Left colon (tissue), 2 donors: ENCODE measurements around the gene NOCT. TPM values are rescaled to one million over a fixed set of nuclear protein-coding genes. Genes with fewer than 3 reads are reported as not detected.
"Not testable (repeated sequence)": the region's sequence is repeated elsewhere in the genome, so short reads cannot be mapped to it uniquely, and the experiment has no call there.

Source experiments
- ATAC-seq: fragments of 200-7000 bp; cut with Tn5 transposase; one replicate; pipeline ENCODE4 v1.9.1; 2020; ENCODE audit warnings: mild to moderate bottlenecking, moderate library complexity
- DNase-seq, 2 donors: peaks; one replicate each; pipeline ENCODE4 v3.0.0-alpha.2; 2020
- intact Hi-C, 2 donors: fragments of 100-400 bp; cut with DNase I in 1 of 2; cut with micrococcal nuclease in 1 of 2; formaldehyde crosslinking; loops; one replicate each; pipeline versions ENCODE4 v1.11.2 to v1.14.0; 2022; cut with DNase I, micrococcal nuclease
- total RNA-seq, 2 donors: library from RNA; stranded (reverse); fragmentation: NEBNext Ultra II Directional; extraction: Animal tissue kit (Norgen Biotek cat#: 25700); gene quantifications; one replicate each; pipeline ENCODE4 v1.2.1, GENCODE V29; 2021
- donor health status: DM: no; HTN: no; CAD: no.
- donor health status: DM: yes; HTN: yes; CAD: no.

The NOCT gene
- total RNA-seq, 2 donors from 2014 or later: 9.2 to 15.3 TPM

DNA sequence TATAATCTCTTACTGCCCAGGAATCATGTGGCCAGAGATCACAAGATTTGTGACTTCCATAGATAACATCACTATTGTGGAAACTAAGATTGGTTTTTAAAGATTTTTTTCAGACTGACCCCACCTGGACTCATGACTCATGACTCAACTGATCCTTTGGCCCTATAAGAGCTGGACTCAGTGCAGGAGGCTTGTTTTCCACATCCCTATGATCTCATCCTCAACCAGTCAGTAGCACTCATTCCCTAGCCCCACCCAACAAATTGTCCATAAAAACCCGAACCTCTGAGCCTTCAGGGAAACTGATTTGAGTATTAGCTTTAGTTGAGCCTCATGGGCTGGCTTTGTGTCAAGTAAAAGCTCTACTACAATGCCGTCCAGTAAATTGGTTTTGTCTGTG, 7.9 kb upstream of the NOCT start:
- DNase-seq (no peak), ATAC-seq (peak; percentile 68)
- intact Hi-C loops: no loop called here

DNA sequence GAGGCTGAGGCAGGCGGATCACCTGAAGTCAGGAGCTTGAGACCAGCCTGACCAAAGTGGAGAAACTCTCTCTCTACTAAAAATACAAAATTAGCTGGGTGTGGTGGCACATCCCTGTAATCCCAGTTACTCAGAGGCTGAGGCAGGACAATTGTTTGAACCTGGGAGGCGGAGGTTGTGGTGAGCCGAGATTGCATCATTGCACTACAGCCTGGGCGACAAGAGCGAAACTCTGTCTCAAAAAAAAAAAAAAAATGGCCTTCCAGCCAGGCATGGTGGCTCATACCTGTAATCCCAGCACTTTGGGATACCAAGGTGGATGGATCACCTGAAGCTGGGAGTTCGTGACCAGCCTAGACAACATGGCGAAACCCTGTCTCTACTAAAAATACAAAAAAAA, 7.3 kb upstream of the NOCT start:
- ATAC-seq, intact Hi-C loops, DNase-seq: not testable (repeated sequence)

DNA sequence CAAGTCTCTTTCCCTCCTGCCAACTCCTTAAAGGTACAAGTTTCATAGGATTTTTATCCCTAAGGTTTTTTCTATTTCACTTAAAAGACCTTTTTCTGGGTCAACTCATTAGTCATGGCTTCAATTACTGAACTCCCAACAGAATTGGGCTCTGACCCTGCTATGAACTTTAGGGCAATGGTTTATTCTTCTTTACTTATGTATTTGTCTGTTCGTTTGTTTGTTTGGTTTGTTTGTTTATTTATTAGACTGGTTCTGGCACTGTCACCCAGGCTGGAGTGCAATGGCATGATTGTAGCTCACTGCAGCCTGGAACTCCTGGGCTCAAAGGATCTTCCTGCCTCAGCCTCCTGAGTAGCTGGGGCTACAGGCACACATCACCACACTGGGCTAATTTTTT, 5.9 kb upstream of the NOCT start:
- DNase-seq: no peak
- intact Hi-C loops: no loop called here
- no peak for ATAC-seq

DNA sequence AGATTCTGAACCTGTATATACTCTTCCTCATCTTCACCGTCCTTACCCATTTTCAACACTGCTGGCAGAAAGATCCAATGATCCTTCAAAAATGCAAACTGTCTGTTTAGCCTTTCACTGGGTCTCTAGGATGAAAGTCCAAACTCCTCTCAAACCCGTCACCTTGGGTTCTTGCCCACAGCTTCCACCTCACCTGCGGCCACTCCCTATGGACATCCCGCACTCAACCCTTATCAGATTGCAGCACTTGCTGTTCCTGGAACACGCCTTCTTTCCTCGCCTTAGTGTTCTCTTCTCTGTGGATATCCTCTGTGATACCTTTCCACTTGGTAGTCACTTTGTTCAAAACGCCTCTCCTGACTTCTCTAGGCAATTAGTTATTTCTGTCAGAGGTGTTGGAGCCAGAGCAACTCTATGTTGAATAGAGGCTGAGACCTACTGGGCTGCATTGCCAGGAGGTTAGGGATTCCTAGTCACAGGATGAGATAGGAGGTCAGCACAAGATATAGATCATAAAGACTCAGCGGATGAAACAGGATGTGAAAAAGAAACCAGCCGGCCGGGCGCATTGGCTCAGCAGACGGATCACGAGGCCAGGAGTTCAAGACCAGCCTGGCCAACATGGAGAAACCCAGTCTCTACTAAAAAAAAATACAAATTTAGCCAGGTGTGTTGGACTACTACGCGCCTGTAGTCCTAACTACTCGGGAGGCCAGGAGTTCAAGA, 4.2 kb upstream of the NOCT start:
- peak; percentile 71 to 85 for DNase-seq
- peak; percentile 58 for ATAC-seq
- intact Hi-C loops: no loop called here

DNA sequence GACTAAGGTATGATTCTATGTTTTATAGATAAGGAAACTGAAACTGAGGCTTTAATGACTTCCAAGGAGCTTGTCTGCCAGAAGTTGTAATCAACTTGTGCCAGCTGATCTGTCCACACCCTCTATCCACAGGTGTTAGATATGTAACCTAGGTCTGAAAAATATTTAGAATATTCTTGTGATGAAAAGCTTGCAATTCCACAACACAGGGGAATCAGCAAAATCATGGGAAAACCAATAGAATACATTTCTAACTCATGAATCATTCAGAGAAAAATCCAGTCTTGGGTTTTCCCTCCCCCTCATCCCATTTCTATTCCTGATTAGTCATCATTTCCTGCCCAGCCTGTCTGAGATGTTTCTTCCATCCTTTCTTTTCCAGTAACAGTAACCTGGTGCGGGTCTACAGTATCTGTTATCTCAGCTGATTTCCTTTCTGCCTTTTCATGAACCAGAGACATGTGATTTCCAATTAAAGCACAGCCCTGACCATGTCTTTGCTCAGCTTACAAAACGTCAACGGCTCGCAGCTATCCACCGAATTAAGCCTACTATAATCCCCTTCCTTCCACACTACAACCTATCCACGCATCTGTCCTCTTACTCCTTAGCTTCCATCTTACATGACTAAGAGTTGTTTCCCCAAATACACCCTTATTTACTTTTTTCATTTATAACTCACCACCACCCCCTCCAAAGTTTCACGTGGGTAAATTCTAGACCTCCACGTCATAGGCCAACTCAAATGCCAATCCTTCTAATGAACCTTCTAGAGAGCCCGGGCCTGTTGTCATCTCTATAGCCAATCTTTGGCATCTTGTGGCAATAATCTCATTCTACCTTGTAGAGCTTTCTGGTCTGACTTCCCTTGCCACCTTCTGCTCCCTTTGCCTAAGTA, 961 bp upstream of the NOCT start:
- intact Hi-C loops: no loop called here
- no peak for DNase-seq
- peak; percentile 55 for ATAC-seq

DNA sequence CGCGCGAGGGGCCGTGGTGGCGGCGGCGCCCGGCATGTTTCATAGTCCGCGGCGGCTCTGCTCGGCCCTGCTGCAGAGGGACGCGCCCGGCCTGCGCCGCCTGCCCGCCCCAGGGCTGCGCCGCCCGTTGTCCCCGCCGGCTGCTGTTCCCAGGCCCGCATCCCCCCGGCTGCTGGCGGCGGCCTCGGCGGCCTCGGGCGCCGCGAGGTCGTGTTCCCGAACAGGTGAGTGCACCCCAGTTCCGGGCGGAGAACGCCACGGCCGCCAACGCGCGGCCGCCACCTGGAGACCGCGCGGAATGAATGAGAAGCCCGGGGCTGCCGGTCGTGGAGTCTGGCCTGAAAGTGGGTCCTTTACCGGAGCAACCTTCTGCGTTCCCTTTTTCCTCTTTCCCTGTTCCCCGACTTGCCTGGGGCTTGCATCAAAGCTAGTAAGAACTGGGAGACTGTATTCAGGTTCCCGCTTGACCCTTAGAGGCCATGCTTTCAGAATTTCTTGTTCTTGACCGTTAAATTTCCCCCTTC, 429 bp downstream of the NOCT start:
- DNase-seq: peak; percentile 46 to 64

DNA sequence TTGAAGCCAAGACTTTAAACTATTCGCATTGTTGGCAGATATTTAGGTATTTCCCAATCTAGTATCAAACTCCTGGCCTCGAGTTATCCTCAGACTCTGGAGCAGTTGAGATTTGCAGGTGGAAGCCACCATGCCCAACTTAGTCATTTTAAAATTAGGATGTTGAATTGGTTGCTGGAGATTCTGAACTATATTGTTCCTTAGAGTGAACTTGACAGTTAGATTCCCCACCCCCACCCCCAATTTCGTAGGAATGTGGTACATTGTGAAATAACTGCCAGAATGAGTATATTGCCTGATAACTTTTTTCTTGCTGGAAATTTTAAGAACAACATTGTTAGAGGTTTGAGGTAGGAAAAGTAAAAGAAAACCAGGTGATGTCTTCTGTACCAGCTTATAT, 2.3 kb downstream of the NOCT start:
- intact Hi-C loops: no loop called here
- DNase-seq: no peak
- no peak for ATAC-seq

More for the DNA sequence above, 429 bp downstream of the NOCT start:
- ATAC-seq: peak; percentile 13
- intact Hi-C loops: no loop called here

DNA sequence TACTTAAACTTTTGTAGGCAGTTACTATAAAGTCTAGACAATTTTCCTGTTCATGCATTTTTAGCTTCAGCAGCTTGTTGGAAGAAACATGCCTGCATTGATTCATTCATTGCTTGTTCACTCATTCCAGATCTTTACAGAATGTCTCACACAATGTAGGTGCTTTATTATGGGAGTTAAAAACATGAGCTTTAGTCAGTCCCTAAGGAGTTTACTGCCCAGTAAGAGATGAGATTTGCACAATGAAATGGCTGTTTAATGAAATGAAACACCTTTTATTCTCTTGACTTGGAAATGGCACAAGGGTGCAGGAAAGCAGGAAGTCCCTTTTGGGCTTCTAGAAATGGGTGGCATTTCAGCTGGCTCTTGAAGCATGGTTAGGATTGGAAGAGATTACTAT, 2.9 kb downstream of the NOCT start:
- DNase-seq (no peak), ATAC-seq (no peak)
- intact Hi-C loops: no loop called here

DNA sequence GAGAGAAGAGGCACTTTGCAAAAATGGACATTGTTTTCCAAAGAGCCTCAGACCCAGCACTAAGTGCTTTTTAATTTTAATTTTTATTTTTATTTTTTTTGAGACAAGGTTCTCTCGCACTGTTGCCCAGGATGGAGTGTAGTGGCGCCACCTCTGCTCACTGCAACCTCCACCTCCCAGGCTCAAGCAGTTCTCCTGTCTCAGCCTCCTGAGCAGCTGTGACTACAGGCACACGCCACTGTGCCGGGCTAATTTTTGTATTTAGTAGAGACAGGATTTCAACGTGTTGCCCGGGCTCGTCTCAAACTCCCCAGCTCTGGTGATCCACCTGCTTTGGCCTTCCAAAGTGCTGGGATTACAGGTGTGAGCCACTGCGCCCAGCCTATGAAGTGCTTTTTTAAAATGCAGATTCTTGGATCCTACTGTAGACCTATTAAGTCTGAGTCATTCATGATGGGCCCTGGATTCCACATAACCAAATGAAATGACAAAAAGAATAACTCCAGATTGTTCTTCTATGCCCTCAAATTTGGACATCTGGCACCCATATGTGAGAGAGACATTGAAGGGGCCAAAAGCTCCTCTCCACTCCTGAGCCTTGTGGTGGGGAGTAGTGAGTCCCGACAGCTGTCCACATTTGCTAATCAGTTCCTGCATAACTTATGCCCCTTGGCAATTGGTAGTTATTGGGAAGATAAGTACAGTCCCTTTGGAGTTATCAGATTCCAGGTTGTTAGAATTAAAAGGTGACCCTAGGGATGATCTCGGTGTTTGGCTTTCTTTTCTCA, 3.6 kb downstream of the NOCT start:
- no peak for DNase-seq
- intact Hi-C loops: no loop called here
- no peak for ATAC-seq

DNA sequence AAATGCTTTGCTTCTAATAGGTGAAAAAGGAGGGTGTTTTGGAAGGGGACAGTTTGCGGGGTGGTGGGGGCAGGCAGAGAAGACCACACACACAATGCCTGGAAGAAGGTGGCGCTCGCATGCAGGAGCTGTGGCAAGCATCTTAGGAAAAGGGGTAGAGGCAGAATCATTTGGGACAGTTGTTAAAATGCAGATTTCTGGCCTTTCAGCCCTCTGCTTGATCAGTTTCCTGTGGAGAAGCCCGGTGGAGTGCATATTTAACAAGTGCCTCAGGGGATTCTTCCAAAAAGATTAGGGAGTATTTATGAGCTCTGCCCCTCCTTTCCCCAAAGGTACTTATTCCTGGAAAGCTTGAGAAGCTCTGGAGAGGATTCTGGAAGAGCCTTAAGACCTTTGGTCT, 4.8 kb downstream of the NOCT start:
- intact Hi-C loops: no loop called here
- ATAC-seq: no peak

DNA sequence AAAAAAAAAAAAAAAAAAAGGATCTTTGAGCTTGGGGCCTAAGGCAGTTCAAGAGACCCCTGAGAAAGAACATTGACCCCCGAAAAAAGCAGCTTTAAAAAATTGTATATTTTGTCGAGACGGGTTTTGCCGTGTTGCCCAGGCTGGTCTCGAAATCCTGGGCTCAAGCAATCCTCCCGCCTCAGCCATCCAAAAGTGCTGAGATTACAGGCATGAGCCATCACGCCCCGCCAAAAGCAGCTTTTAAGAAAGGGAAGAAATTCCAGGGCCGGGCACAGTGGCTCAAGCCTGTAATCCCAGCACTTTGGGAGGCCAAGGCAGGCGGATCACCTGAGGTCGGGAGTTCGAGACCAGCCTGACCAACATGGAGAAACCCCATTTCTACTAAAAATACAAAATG, 5.5 kb downstream of the NOCT start:
- intact Hi-C loops, ATAC-seq, DNase-seq: not testable (repeated sequence)

More for the DNA sequence above, 4.8 kb downstream of the NOCT start:
- no peak for DNase-seq

DNA sequence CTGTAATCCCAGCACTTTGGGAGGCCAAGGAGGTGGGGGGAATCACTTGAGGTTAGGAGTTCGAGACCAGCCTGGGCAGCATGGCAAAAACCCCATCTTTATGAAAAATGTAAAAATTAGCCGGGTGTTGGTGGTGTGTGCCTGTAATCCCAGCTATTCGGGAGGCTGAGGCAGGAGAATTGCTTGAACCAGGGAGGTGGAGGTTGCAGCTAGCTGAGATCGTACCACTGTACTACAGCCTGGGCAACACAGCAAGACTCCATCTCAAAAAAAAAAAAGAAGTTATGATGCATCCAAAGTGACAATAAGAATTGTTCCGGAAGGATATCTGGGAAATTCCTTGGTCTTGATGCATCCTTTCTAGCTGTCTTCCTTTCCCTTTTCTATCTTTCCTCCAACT, 7.3 kb downstream of the NOCT start:
- ATAC-seq: no peak
- intact Hi-C loops: no loop called here
- DNase-seq: no peak

DNA sequence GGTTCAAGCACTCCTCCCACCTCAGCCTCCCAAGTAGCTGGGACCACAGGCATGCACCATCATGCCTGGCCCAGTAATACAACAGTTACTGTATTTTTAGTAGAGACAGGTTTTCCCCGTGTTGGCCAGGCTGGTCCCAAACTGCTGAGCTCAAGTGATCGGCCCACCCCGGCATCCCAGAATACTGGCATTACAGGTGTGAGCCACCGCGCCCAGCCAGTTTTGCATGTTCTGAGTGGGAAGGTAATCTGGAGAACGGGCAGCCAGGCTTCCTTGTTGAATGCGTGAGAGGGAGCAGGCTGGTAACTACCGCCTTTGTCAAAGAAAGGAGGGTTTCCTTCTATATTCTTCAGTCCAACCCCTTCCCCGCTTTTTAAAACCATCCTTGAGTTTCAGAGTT, 9.1 kb downstream of the NOCT start:
- no peak for DNase-seq
- intact Hi-C loops: no loop called here
- no peak for ATAC-seq

DNA sequence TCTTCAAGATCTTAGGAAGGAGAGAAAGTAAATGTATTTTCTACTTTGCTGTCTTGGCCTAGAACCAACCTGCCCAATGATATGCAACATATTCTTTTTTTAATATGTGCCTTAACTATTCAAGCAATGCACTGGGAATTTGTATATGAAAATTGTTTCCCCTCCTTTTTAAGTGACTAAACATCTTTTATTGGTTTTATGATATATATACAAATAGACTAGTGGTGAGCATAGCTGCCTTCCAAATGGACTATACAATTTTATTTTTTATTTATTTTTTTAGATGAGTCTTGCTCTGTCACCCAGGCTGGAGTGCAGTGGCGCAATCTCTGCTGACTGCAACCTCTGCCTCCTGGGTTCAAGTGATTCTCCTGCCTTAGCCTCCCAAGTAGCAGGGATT, 10.3 kb downstream of the NOCT start:
- intact Hi-C loops: no loop called here

DNA sequence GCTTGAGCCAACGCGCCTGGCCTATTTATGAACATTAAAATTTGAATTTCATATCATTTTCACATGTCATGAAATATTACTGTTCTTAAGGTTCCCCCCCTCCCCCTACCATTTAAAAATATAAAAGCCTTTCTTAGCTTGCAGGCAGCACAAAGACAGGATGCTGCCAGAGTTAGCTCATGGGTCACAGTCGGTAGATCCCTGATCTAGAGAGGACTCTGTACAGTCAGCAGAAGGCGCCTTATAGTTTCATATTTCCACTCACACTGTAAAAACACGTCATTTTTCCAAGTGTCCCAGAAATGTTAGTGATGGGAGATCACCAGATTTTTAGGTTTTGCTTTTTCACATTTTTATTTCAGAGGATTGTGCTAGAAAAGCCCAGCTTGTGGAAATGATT, 12.2 kb downstream of the NOCT start:
- ATAC-seq (no peak), DNase-seq (no peak)
- intact Hi-C loops: no loop called here

More for the DNA sequence above, 10.3 kb downstream of the NOCT start:
- DNase-seq (no peak), ATAC-seq (no peak)

DNA sequence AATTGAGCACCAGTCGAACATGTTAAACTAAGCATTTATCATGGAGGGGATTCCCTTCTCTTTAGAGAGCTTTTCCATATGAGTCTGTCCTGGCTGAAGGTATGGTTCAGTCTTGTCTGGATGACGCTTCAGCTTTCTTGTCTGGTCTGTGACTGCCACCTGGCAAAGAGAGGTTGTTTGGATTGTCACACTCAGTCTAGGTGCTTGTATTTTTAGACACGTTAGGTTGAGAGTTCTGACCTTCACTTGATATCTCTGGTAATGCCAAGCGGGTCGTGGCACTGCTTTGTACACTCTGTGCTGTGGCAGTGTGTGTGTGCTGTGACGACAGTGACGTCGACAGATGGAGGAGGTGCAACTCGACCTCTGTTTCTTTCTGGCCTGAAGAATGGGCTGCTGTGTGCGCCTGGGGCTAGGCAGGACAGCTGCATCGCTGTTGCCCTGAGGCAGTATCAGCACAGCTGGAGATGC, 12.6 kb downstream of the NOCT start:
- ATAC-seq (no peak), DNase-seq (no peak)
- intact Hi-C loops: no loop called here

DNA sequence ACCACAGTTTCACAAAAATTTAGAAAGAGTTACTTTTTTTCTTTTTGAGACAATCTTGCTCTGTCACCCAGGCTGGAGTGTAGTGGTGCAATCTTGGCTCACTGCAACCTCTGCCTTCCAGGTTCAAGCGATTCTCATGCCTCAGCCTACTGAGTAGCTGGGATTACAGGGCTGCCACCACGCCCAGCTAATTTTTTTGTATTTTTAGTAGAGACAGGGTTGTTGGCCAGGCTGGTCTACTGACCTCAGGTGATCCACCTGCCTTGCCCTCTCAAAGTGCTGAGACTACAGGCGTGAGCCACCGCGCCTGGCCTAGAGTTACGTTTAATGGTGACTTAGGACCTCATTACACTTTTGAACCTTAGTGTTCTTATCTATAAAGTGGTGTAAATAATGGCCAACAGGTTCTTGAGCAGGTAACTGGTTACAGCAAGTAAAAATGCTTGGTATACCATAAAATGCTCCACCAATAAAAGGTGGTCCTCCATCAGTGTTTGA, 14.3 kb downstream of the NOCT start:
- intact Hi-C loops: loop anchor here in 1 of 2 donors (10.0 kb wide), 1 partner anchor 265 kb away; no protein-coding TSS in a partner anchor
- ATAC-seq: peak; percentile 60
- not testable (repeated sequence) for DNase-seq

DNA sequence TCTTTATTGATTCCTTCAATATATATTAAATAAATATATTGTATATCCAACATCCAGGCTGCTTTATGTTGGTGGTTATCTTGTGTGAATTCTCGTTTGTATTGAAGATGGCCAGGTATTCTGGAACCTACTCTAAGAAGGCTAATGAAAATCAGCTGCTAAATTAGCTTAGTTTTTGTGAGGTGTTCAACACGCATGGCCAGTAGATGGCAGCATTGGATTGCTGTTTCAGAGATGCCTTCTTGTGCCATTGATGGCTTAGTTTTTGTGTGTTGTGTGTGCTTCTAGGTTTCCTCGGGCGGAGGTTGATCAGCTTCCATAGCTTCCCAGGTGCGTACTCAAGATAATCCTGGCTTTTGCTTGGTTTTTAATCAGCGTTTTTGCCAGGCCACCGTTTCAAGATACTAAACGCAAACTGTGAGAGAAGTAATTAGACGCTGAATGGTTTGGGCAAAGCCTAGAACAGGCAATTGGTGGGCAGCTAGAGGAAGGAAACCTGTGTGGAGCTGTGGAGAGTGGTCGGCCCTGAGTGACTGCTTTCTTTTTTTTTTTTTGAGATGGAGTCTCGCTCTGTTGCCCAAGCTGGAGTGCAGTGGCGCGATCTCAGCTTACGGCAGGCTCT, 15.1 kb downstream of the NOCT start:
- intact Hi-C loops: loop anchor here in 1 of 2 donors (10.0 kb wide), 1 partner anchor 264 kb away; no protein-coding TSS in a partner anchor
- DNase-seq (peak; percentile 66 to 74), ATAC-seq (peak; percentile 85)
